PFSK-1 (cell line): Measurements from ENCODE around the gene RASGRF2.

Source experiments
- FOXP2 ChIP-seq: optimal IDR thresholded peaks from 2 replicates; pipeline ENCODE3; 2011; ENCODE audit warnings: borderline replicate concordance, control low read depth, inconsistent platforms; ENCODE audit not compliant: insufficient read depth; ENCODE audit errors: extremely low read length, extremely low read depth
- POLR2AphosphoS5 ChIP-seq: IDR thresholded peaks from 2 replicates; pipeline ENCODE4 v1.6.1; 2012; ENCODE audit warnings: low read depth, mild to moderate bottlenecking, control low read depth, low read length, moderate library complexity
- REST ChIP-seq, 2 experiments: IDR thresholded peaks; 2 replicates each; pipeline versions ENCODE4 v1.6.1 to v1.8.0; 2011 to 2012; ENCODE audit warnings: low read depth in 2 of 2, low read length in 2 of 2, control low read depth in 1 of 2, inconsistent platforms in 1 of 2, mild to moderate bottlenecking in 1 of 2, moderate library complexity in 1 of 2; ENCODE audit not compliant: insufficient read depth in 1 of 2
- SIN3A ChIP-seq: IDR thresholded peaks from 2 replicates; pipeline ENCODE4 v1.6.1; 2012; ENCODE audit warnings: mild to moderate bottlenecking, low read length, moderate library complexity, borderline replicate concordance; ENCODE audit not compliant: insufficient read depth
- TAF1 ChIP-seq: IDR thresholded peaks from 2 replicates; pipeline ENCODE4 v1.6.1; 2012; ENCODE audit warnings: low read length, control low read depth, borderline replicate concordance; ENCODE audit not compliant: insufficient read depth

GRCh38 chr5:81058121-81058520 is 98.0 kb downstream of the RASGRF2 start:
- no peak for TF ChIP-seq REST (IDR thresholded peaks at IDR 0.05; ENCODE audit: insufficient read depth in 1 of 2, low read depth in 2 of 2, low read length in 2 of 2)
- no peak for TF ChIP-seq POLR2AphosphoS5
- TF ChIP-seq FOXP2 = no peak
- no peak for TF ChIP-seq TAF1
- no peak for TF ChIP-seq SIN3A
